Naive thymus-derived CD8-positive, alpha-beta T cell (primary cell): ENCODE data around the gene RNF10. TPM values are rescaled to one million over a fixed set of nuclear protein-coding genes. Genes with fewer than 3 reads are reported as not detected.

Experiments
- ATAC-seq, 2 donors: fragments of 150-1000 bp; cut with Tn5 transposase in 1 of 2; sonication (Bioruptor Pico), chemical (Tn5 transposase) in 1 of 2; 1 replicate in 1 of 2; 2 replicates in 1 of 2; pipeline ENCODE4 v1.10.0; 2021; ENCODE audit warnings: mild to moderate bottlenecking in 2 of 2, moderate library complexity in 2 of 2
- POLR2A ChIA-PET: fragments of 350-600 bp; sonication (Branson Sonifier 250); formaldehyde crosslinking; loops from one replicate; lab custom pipeline; 2021; ENCODE audit warnings: antibody characterized with exemption; lab: Charles Lee
- DNase-seq, 10 donors: peaks; one replicate each; pipeline versions ENCODE4 v3.0.0 to v3.0.0-alpha.2; 2020 to 2022
- H3K27ac Mint-ChIP-seq, 10 donors: one replicate each; pipeline ENCODE4 v1.8.0; 2020 to 2022; ENCODE audit warnings: mild to moderate bottlenecking in 10 of 10, mixed read lengths in 10 of 10, moderate library complexity in 4 of 10, inconsistent platforms in 1 of 10
- H3K27me3 Mint-ChIP-seq, 5 donors: one replicate each; pipeline ENCODE4 v1.8.0; 2021 to 2022; ENCODE audit warnings: mixed read lengths in 5 of 5
- H3K36me3 Mint-ChIP-seq, 3 donors: one replicate each; pipeline ENCODE4 v1.8.0; 2020 to 2022; ENCODE audit warnings: mixed read lengths in 3 of 3, mild to moderate bottlenecking in 2 of 3, inconsistent platforms in 1 of 3
- H3K4me1 Mint-ChIP-seq, 4 donors: one replicate each; pipeline ENCODE4 v1.8.0; 2021 to 2022; ENCODE audit warnings: mixed read lengths in 4 of 4
- H3K4me3 Mint-ChIP-seq, 10 donors: one replicate each; pipeline ENCODE4 v1.8.0; 2020 to 2022; ENCODE audit warnings: mild to moderate bottlenecking in 10 of 10, mixed read lengths in 10 of 10, moderate library complexity in 6 of 10, inconsistent platforms in 1 of 10
- H3K9me3 Mint-ChIP-seq, 9 donors: one replicate each; pipeline ENCODE4 v1.8.0; 2020 to 2022; ENCODE audit warnings: mixed read lengths in 9 of 9, mild to moderate bottlenecking in 3 of 9, inconsistent platforms in 1 of 9, moderate library complexity in 1 of 9
- polyA plus RNA-seq, 3 donors: library from polyadenylated mRNA; unstranded; fragments of 300-500 nt; fragmentation: Illumina TruSeq; gene quantifications; one replicate each; pipeline ENCODE4 v1.2.3, GENCODE V29; 2021
- total RNA-seq, 8 experiments: library from RNA in 2 of 8; stranded (reverse) in 2 of 8; gene quantifications; one replicate each; pipeline ENCODE4 v1.2.3 and lab custom pipeline; 2021 to 2026

The RNF10 gene
- total and polyA plus RNA-seq, 5 experiments from 2014 or later, result 84.3 to 247 (median 119) TPM

DNA sequence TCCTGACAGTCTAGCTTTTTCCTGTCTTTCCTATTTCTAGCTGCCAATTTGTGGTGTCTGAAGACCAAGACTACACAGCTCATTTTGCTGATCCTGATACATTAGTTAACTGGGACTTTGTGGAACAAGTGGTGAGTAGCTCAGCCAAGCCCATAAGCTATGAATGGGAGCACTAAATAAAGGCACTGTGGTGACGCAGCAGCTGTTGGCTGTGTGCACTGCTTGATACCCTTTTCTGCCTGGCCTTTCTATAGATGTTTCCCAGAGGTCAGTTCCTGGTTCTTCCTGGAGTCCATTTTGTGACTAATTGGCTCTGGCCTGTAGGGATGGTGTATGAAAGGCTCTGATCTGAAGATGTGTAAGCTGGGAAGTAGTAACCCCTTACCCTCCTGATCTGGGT, 20.5 kb downstream of the RNF10 start:
- Mint-ChIP-seq H3K4me1 (peaks cover 0 to 25% (median 9%) of the 10 kb centered on the region in 4 donors), H3K9me3 (no peaks in the 10 kb centered on the region), H3K4me3 (no peak overlapping the region), H3K27ac (peak overlapping the region in 1 of 10 donors; percentile 53), H3K27me3 (no peaks in the 10 kb centered on the region), H3K36me3 (peaks cover 3 to 77% (median 8%) of the 10 kb centered on the region in 3 donors)
- no peak for DNase-seq
- POLR2A ChIA-PET, result interaction anchor here (0.6 kb wide), 1 partner anchor 1325 kb away, joined by 4 read pairs; no protein-coding TSS in a partner anchor
- ATAC-seq, result no peak

DNA sequence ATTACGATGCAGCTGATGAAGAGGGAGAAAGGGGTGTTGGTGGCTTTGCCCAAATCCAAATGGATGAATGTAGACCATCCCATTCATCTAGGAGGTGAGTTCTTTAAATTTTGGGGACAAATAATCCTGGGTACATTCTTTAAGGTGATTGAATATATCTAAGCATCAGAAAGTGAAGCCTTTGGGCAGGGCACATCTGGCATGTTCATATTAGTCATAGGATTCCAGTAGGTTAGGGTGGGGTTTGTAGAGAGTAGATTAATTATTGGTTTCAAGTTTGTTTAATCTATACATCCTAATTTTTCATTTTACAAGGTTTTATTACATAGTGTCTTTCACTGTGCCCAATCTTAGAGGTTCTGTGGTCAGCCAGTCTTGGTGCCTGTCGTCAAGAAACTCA, 23.4 kb downstream of the RNF10 start:
- DNase-seq, result no peak
- Mint-ChIP-seq H3K27me3 (no peaks in the 10 kb centered on the region), H3K9me3 (no peaks in the 10 kb centered on the region), H3K36me3 (peaks cover 3 to 90% (median 12%) of the 10 kb centered on the region in 3 donors), H3K4me1 (peaks cover 0 to 14% (median 5%) of the 10 kb centered on the region in 4 donors), H3K4me3 (no peak overlapping the region), H3K27ac (peak overlapping the region in 2 of 10 donors; percentile 35 to 60)
- ATAC-seq, result no peak
- POLR2A ChIA-PET, result no interaction called here

DNA sequence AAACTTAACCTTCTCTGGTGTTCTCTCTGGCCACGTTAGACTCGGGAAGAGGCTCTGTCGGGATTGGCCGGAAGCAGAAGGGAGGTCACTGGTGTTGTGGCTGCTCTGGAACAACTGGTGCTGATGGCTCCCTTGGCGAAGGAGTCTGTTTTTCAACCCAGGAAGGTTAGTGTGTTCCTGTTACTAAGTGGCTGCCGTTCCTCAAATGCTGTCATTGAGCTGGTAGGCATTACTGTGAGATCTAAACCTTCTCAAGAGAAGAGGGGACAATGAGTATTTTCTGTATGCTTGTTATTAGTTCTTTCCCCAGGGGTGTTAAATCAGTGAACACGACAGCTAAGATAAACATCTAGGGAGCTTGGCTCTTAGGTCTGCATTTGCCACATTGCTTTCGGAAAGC, 28.8 kb downstream of the RNF10 start:
- ATAC-seq (no peak), DNase-seq (no peak)
- H3K4me3 Mint-ChIP-seq, result no peak overlapping the region
- H3K27ac Mint-ChIP-seq, result peak overlapping the region in 2 of 10 donors; percentile 38 to 73
- POLR2A ChIA-PET, result no interaction called here
- no peaks in the 10 kb centered on the region for H3K9me3 Mint-ChIP-seq
- no peaks in the 10 kb centered on the region for H3K4me1 Mint-ChIP-seq
- peaks cover 5 to 96% (median 22%) of the 10 kb centered on the region in 3 donors for H3K36me3 Mint-ChIP-seq
- no peaks in the 10 kb centered on the region for H3K27me3 Mint-ChIP-seq

GRCh38 chr12:120563495-120563894, 29.3 kb downstream of the RNF10 start:
- H3K36me3 Mint-ChIP-seq, result peaks cover 5 to 96% (median 22%) of the 10 kb centered on the region in 3 donors
- no peak for ATAC-seq
- no peak for DNase-seq
- peak overlapping the region in 5 of 10 donors; percentile 17 to 73 (median 19) for H3K27ac Mint-ChIP-seq
- H3K9me3 Mint-ChIP-seq, result no peaks in the 10 kb centered on the region
- POLR2A ChIA-PET, result no interaction called here
- H3K4me3 Mint-ChIP-seq, result peak overlapping the region in 1 of 10 donors; percentile 12
- no peaks in the 10 kb centered on the region for H3K27me3 Mint-ChIP-seq
- no peaks in the 10 kb centered on the region for H3K4me1 Mint-ChIP-seq

GRCh38 chr12:120571299-120571698, 37.1 kb downstream of the RNF10 start:
- no peaks in the 10 kb centered on the region for H3K4me1 Mint-ChIP-seq
- no peaks in the 10 kb centered on the region for H3K9me3 Mint-ChIP-seq
- no peak for ATAC-seq
- H3K27me3 Mint-ChIP-seq, result no peaks in the 10 kb centered on the region
- no peak overlapping the region for H3K4me3 Mint-ChIP-seq
- peak overlapping the region in 4 of 10 donors; percentile 47 to 79 (median 56) for H3K27ac Mint-ChIP-seq
- H3K36me3 Mint-ChIP-seq, result peaks cover 11 to 97% (median 24%) of the 10 kb centered on the region in 3 donors
- POLR2A ChIA-PET, result interaction anchor here (0.6 to 1.0 kb wide), 2 partner anchors 11 to 281 kb away, joined by 3 read pairs; no protein-coding TSS in a partner anchor
- DNase-seq, result no peak

GRCh38 chr12:120573560-120573959, 39.4 kb downstream of the RNF10 start:
- no peaks in the 10 kb centered on the region for H3K27me3 Mint-ChIP-seq
- no peak overlapping the region for H3K4me3 Mint-ChIP-seq
- no peak for DNase-seq
- ATAC-seq, result no peak
- H3K27ac Mint-ChIP-seq, result peak overlapping the region in 2 of 10 donors; percentile 55 to 80
- H3K36me3 Mint-ChIP-seq, result peaks cover 6 to 98% (median 23%) of the 10 kb centered on the region in 3 donors
- H3K9me3 Mint-ChIP-seq, result no peaks in the 10 kb centered on the region
- POLR2A ChIA-PET, result no interaction called here
- H3K4me1 Mint-ChIP-seq, result peaks cover 0 to 3% (median 0%) of the 10 kb centered on the region in 4 donors

DNA sequence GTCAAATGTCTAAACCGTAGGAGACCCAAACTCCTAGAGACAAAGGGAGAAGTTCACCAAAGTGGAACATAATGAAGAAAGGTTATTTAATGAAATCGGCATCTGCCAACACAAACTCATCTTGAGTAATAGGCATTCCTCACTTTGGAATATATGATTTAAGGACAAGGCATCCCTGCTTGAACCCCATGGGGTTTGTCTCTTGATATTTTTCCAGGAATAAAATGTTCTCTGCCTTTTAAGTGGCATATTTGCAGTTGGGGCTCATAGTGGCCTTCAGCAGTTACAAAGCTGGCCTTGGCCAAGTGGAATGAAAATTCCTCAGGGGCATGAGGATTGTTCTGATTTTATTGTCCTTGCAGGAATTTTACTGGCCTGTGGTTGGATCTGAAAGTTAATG, 40.0 kb downstream of the RNF10 start:
- POLR2A ChIA-PET, result no interaction called here
- no peak for DNase-seq
- H3K9me3 Mint-ChIP-seq, result no peaks in the 10 kb centered on the region
- H3K4me3 Mint-ChIP-seq, result peak overlapping the region in 1 of 10 donors; percentile 5
- no peaks in the 10 kb centered on the region for H3K27me3 Mint-ChIP-seq
- ATAC-seq, result no peak
- H3K36me3 Mint-ChIP-seq, result peaks cover 6 to 98% (median 20%) of the 10 kb centered on the region in 3 donors
- peaks cover 0 to 3% (median 0%) of the 10 kb centered on the region in 4 donors for H3K4me1 Mint-ChIP-seq
- peak overlapping the region in 6 of 10 donors; percentile 30 to 87 (median 66) for H3K27ac Mint-ChIP-seq

GRCh38 chr12:120579179-120579578, 45.0 kb downstream of the RNF10 start:
- POLR2A ChIA-PET, result no interaction called here
- Mint-ChIP-seq H3K4me1 (peaks cover 16 to 38% (median 38%) of the 10 kb centered on the region in 4 donors), H3K27me3 (peaks cover 0 to 6% (median 5%) of the 10 kb centered on the region in 5 donors), H3K36me3 (peaks cover 0 to 52% (median 15%) of the 10 kb centered on the region in 3 donors), H3K4me3 (peak overlapping the region in 7 of 10 donors; percentile 1 to 98 (median 50)), H3K27ac (peak overlapping the region in 6 of 10 donors; percentile 12 to 66 (median 47)), H3K9me3 (no peaks in the 10 kb centered on the region)
- DNase-seq (no peak), ATAC-seq (no peak)

DNA sequence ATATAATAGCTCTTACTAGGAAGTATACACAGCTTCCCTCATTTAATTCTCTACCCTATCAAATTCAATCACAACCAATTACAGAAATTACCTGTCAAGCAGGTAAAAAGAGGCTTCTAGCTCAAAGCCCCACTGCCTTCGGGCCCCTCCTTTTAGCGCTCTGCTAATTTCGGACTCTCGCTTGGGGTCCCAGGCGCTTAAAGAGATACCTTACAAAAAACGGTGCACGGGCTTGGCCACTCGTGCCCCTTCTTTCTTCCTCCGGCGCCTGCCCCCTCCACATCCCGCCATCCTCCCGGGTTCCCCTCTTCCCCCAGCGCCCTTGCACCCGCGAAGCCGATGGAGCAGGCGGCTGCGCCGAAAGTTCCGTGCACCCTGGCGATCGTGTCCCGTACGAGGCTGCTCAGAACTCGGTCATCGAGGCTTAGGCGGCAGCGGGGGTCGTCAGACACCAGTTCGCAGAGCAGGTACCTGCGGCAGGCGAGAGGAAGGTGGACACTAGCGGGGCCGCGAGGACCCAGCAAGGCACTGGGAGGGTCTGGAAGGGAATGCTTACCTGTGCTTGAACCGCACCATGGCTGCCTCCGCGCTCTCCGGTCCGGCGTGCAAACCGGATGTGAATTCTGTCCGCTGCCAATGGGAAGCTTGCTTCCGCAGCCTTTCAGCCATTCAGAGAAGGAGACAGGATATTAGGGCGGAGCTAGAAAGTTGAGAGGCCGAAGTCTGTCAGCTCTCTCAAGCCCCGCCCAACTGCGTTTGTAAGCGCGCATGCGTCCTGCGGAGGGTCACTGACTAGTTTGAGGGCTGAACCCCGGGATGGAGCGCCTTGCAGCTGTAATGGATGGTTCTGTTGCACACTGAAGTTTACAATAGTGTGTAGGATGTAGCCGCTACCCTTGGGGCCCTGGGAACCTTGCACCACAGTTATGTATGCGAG, 46.9 kb downstream of the RNF10 start, which contains the start of gene POP5:
POP5 (minus strand) TSS at position 616 of the 937 bp plus-strand sequence; CDS start at position 576, 40 bp downstream.
- H3K9me3 Mint-ChIP-seq, result no peaks in the 10 kb centered on the region
- peak; percentile 91 to 92 for ATAC-seq
- POLR2A ChIA-PET, result interaction anchor here (0.6 to 1.6 kb wide), 15 partner anchors 22 to 511 kb away, joined by 3 to 9 read pairs (median 4); partner anchors contain the start of genes COQ5, DYNLL1, MLEC and RPLP0
- peaks cover 0 to 10% (median 6%) of the 10 kb centered on the region in 5 donors for H3K27me3 Mint-ChIP-seq
- peaks cover 18 to 41% (median 39%) of the 10 kb centered on the region in 4 donors for H3K4me1 Mint-ChIP-seq
- H3K27ac Mint-ChIP-seq, result peak within 1 kb of the TSS; percentile 93 to 97 (median 96)
- H3K4me3 Mint-ChIP-seq, result peak within 1 kb of the TSS; percentile 96 to 99 (median 98)
- peak; percentile 83 to 96 (median 90) for DNase-seq
- H3K36me3 Mint-ChIP-seq, result peaks cover 0 to 33% (median 6%) of the 10 kb centered on the region in 3 donors

DNA sequence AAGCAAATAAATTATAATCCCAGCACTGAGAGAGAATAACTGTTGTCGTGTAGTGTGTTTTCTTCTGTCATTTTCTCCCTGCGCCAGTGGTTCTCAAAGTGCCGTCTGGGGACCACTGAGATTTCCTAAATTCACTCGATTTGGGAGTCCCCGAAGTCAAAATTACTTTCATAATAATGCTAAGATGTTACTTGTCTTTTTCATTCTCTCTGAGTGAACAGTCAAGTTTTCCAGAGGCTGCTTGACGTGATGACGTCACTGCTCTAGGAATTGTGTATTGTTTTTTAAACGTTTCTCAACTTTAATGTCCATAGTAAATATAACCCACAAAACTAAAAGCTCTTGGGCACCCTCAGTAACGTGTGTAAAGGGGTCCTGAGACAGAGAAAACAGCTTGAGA, 47.8 kb downstream of the RNF10 start:
- peak overlapping the region; percentile 93 to 97 (median 96) for H3K27ac Mint-ChIP-seq

DNA sequence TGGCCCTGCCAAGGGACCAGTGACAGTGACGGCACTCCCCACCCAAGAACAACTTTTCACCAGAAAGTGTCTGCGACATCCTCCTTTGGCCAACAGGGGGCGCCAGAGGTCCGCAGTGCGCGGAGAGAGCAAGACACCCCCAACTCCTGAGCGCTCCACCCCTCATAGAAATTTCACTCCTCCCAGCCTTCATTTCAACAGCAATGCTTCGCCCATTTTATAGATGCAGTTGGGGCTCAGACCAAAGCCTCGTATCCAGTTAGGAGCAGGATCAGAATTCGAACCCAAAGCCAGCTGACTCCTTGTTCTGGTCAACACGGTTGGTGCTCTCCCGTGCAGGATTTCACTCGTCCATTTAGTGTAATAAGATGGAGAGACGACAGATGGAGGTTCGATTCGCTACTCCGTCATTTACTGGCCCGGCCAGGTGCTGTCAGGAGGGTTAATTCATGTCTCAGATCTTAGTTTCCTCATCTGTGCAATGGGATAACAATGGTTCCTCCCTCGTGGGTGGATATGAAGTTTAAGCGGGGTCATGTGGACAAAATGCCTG, 49.4 kb downstream of the RNF10 start:
- POLR2A ChIA-PET, result interaction anchor here (0.6 to 1.5 kb wide), 3 partner anchors 49 to 848 kb away, joined by 3 to 4 read pairs (median 3); a partner anchor contains a TSS
- peak overlapping the region in 8 of 10 donors; percentile 15 to 86 (median 70) for H3K27ac Mint-ChIP-seq
- peaks cover 18 to 39% (median 38%) of the 10 kb centered on the region in 4 donors for H3K4me1 Mint-ChIP-seq

More for the DNA sequence above, 47.8 kb downstream of the RNF10 start:
- POLR2A ChIA-PET, result interaction anchor here (0.6 to 1.6 kb wide), 10 partner anchors 21 to 510 kb away, joined by 3 to 8 read pairs (median 4); partner anchors contain the start of genes COQ5, MLEC, RPLP0 and SRSF9
- ATAC-seq (no peak), DNase-seq (peak in 1 of 10 donors; percentile 5)
- Mint-ChIP-seq H3K9me3 (no peaks in the 10 kb centered on the region), H3K4me1 (peaks cover 18 to 41% (median 39%) of the 10 kb centered on the region in 4 donors), H3K4me3 (peak overlapping the region; percentile 96 to 99 (median 98)), H3K36me3 (peaks cover 0 to 23% (median under 1%) of the 10 kb centered on the region in 3 donors), H3K27me3 (peaks cover 0 to 10% (median 6%) of the 10 kb centered on the region in 5 donors)

More for the DNA sequence above, 49.4 kb downstream of the RNF10 start:
- Mint-ChIP-seq H3K4me3 (peak overlapping the region; percentile 49 to 85 (median 78)), H3K9me3 (no peaks in the 10 kb centered on the region), H3K27me3 (peaks cover 0 to 10% (median 6%) of the 10 kb centered on the region in 5 donors), H3K36me3 (peaks cover 0 to 8% (median 0%) of the 10 kb centered on the region in 3 donors)
- peak; percentile 68 to 92 (median 84) for DNase-seq
- peak; percentile 24 to 27 for ATAC-seq
